ENCODE results near the gene TECR.

- TF ChIP-seq CTCF (IDR thresholded peaks at IDR 0.05) (no peak), POLR2A (IDR thresholded peaks at IDR 0.05) (peak; percentile 43), POLR2AphosphoS5 (IDR thresholded peaks at IDR 0.05) (peak; percentile 51 to 83 (median 77))
These were observed 33.2 kb upstream of the TECR start, which contains the start of gene GIPC1 for GRCh38 chr19:14496029-14496833.
